HCT116 (cell line): ENCODE measurements around the gene KLRD1. TPM values are rescaled to one million over a fixed set of nuclear protein-coding genes. Genes with fewer than 3 reads are reported as not detected.
"Not testable (repeated sequence)": the region's sequence is repeated elsewhere in the genome, so short reads cannot be mapped to it uniquely, and the experiment has no call there.

Experiments used
- ATAC-seq: fragments of 200-7000 bp; cut with Tn5 transposase; 2 replicates; pipeline ENCODE4 v1.9.1; 2020; ENCODE audit warnings: mild to moderate bottlenecking, moderate library complexity
- BruUV-seq: library from RNA; stranded (reverse); fragments of 400-500 nt; replicated peaks from 2 replicates; lab custom pipeline; 2021; lab: Mats Ljungman, UMichigan
- CTCF ChIA-PET: fragments of 300-600 bp; sonication (Branson Sonifier 250); formaldehyde crosslinking; loops from one replicate; lab custom pipeline; 2021; ENCODE audit warnings: antibody characterized with exemption; lab: Charles Lee
- POLR2A ChIA-PET: fragments of 300-600, 350-600 bp; sonication (Branson Sonifier 250); formaldehyde crosslinking; loops from one replicate; lab custom pipeline; 2021; ENCODE audit warnings: antibody characterized with exemption; lab: Charles Lee
- RAD21 ChIA-PET, 2 experiments: fragments of 300-600 bp; sonication (Branson Sonifier 250); formaldehyde crosslinking; loops; one replicate each; lab custom pipeline; 2023; ENCODE audit warnings: low total read pairs in 2 of 2; ENCODE audit not compliant: uncharacterized antibody in 2 of 2, unreplicated experiment in 2 of 2, low non-redundant PET in 1 of 2; lab: Charles Lee
- DNase-seq: peaks from one replicate; pipeline ENCODE4 v3.0.0-alpha.2; 2010; ENCODE audit warnings: low read depth, low spot score
- H2AFZ ChIP-seq: fragments of 200-600 bp; shearing (Covaris generic), sonication (generic); 2 replicates; pipeline ENCODE4 v1.6.1; 2017; ENCODE audit warnings: low read depth, mixed run types, mixed read lengths, antibody characterized with exemption, low read length; ENCODE audit not compliant: poor library complexity, severe bottlenecking
- H3K27ac ChIP-seq: 2 replicates; pipeline ENCODE4 v1.5.1; 2012; ENCODE audit warnings: low read depth, low read length
- H3K27me3 ChIP-seq: fragments of 200-600 bp; sonication (generic); 2 replicates; pipeline ENCODE4 v1.6.1; 2016; ENCODE audit warnings: mixed run types, low read length, mixed read lengths; ENCODE audit not compliant: insufficient read depth
- H3K36me3 ChIP-seq, 2 experiments: fragments of 200-500 bp in 1 of 2; fragments of 200-600 bp in 1 of 2; sonication (Bioruptor generic) in 1 of 2; sonication (generic) in 1 of 2; 2 replicates each; pipeline versions ENCODE4 v1.5.1 to v1.6.1; 2014 to 2016; ENCODE audit warnings: low read length in 2 of 2, inconsistent platforms in 1 of 2, mixed read lengths in 1 of 2, mixed run types in 1 of 2; ENCODE audit not compliant: insufficient read depth in 2 of 2, control insufficient read depth in 1 of 2
- H3K4me1 ChIP-seq, 2 experiments: fragments of 200-600 bp in 1 of 2; sonication (generic) in 1 of 2; 2 replicates each; pipeline versions ENCODE4 v1.5.1 to v1.6.1; 2012 to 2017; ENCODE audit warnings: low read length in 2 of 2, inconsistent platforms in 1 of 2, mild to moderate bottlenecking in 1 of 2, mixed read lengths in 1 of 2, mixed run types in 1 of 2, moderate library complexity in 1 of 2; ENCODE audit not compliant: insufficient read depth in 2 of 2, control insufficient read depth in 1 of 2
- H3K4me2 ChIP-seq: fragments of 200-600 bp; sonication (generic); 2 replicates; pipeline ENCODE4 v1.6.1; 2017; ENCODE audit warnings: mixed run types, low read length, mixed read lengths
- H3K4me3 ChIP-seq, 2 experiments: fragments of 200-600 bp in 1 of 2; sonication (generic) in 1 of 2; replicated peaks in 1 of 2; 2 replicates each; pipeline ENCODE4 v1.5.1; 2011 to 2016; ENCODE audit warnings: low read length in 2 of 2, control low read depth in 1 of 2, low read depth in 1 of 2, mild to moderate bottlenecking in 1 of 2, mixed read lengths in 1 of 2, mixed run types in 1 of 2
- H3K79me2 ChIP-seq: fragments of 200-600 bp; sonication (generic); 2 replicates; pipeline ENCODE4 v1.6.1; 2017; ENCODE audit warnings: mild to moderate bottlenecking, mixed run types, low read length, moderate library complexity, mixed read lengths; ENCODE audit not compliant: insufficient read depth
- H3K9ac ChIP-seq: fragments of 200-600 bp; sonication (generic); 2 replicates; pipeline ENCODE4 v1.6.1; 2016; ENCODE audit warnings: low read length, mixed read lengths
- H3K9me2 ChIP-seq: fragments of 200-600 bp; sonication (generic), shearing (Covaris generic); 2 replicates; pipeline ENCODE4 v1.6.1; 2017; ENCODE audit warnings: mixed run types, mild to moderate bottlenecking, moderate library complexity; ENCODE audit not compliant: insufficient read depth
- H3K9me3 ChIP-seq, 2 experiments: fragments of 200-500 bp in 1 of 2; fragments of 200-600 bp in 1 of 2; sonication (Bioruptor generic) in 1 of 2; sonication (generic) in 1 of 2; 2 replicates each; pipeline ENCODE4 v1.6.1; 2014 to 2017; ENCODE audit warnings: low read length in 2 of 2, mixed read lengths in 2 of 2, inconsistent platforms in 1 of 2, low read depth in 1 of 2, mild to moderate bottlenecking in 1 of 2, mixed run types in 1 of 2, moderate library complexity in 1 of 2; ENCODE audit not compliant: control insufficient read depth in 1 of 2, insufficient read depth in 1 of 2
- H4K20me1 ChIP-seq: fragments of 200-600 bp; sonication (generic), shearing (Covaris generic); 2 replicates; pipeline ENCODE4 v1.6.1; 2017; ENCODE audit warnings: mixed run types, mild to moderate bottlenecking, moderate library complexity; ENCODE audit not compliant: insufficient read depth
- CEBPB ChIP-seq: IDR thresholded peaks from 2 replicates; pipeline ENCODE4 v1.6.1; 2012; ENCODE audit warnings: low read depth
- MAX ChIP-seq: IDR thresholded peaks from 2 replicates; pipeline ENCODE4 v1.6.1; 2012
- SP1 ChIP-seq: IDR thresholded peaks from 2 replicates; pipeline ENCODE4 v1.6.1; 2012; ENCODE audit warnings: low read depth
- intact Hi-C: fragments of 100-400 bp; cut with micrococcal nuclease; formaldehyde crosslinking; loops from 2 replicates; pipeline ENCODE4 v1.10.0; 2022
- total RNA-seq: library from RNA; stranded (reverse); gene quantifications from one replicate; pipeline ENCODE4 v1.2.1, GENCODE V29; 2021; ENCODE audit not compliant: unreplicated experiment

Gene KLRD1
- total RNA-seq, 1 experiment from 2014 or later: 0.27 TPM

GRCh38 chr12:10371893-10372535, 64.3 kb downstream of the KLRD1 start:
- H4K20me1 ChIP-seq, H3K9ac ChIP-seq, RAD21 ChIA-PET, H3K9me2 ChIP-seq, H3K27me3 ChIP-seq, H3K79me2 ChIP-seq, intact Hi-C loops, POLR2A ChIA-PET, H3K9me3 ChIP-seq, BruUV-seq, CTCF ChIA-PET, DNase-seq, H3K36me3 ChIP-seq, ATAC-seq: not testable (repeated sequence)
- Histone ChIP-seq H2AFZ (peak overlapping the region; percentile 54), H3K4me1 (peaks cover 14 to 19% of the 10 kb centered on the region in 2 experiments; a peak in 3 of 4 replicates), H3K27ac (peak overlapping the region; percentile 26), H3K4me2 (peak overlapping the region; percentile 31), H3K4me3 (peak overlapping the region in 1 of 2 experiments; percentile 15; a peak in 1 of 4 replicates)

DNA sequence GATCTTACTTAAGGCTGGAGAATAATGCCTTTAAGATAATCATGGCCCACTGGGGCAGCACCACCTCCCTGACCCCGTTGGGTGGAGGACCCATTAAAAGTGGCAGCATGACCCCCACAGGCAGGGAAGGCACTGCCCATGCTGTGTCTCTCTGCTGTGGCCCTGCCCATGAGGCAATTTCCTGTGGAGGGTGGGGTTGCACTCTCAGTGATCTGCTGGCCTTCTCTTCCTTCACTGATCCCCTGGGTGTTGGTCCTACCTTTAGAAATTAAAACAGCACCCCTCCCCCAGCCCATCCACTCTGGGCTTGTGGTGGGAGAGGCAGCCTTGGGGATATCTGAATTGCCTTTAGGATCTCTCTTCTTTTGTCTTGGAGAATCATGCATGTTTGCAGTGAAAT, 64.9 kb downstream of the KLRD1 start:
- H3K9me3 ChIP-seq: peaks cover 0 to 7% of the 10 kb centered on the region in 2 experiments; a peak in 2 of 4 replicates
- H3K4me2 ChIP-seq: peak overlapping the region; percentile 31
- ATAC-seq (peak; percentile 72), DNase-seq (no peak)
- H3K27ac ChIP-seq: peak overlapping the region; percentile 26
- H3K27me3 ChIP-seq: no peaks in the 10 kb centered on the region
- intact Hi-C loops: no loop called here
- no peaks in the 10 kb centered on the region for H3K9me2 ChIP-seq
- H3K9ac ChIP-seq: no peak overlapping the region
- no peaks in the 10 kb centered on the region for H3K79me2 ChIP-seq
- RAD21 ChIA-PET: no interaction called here
- H3K4me1 ChIP-seq: peaks cover 12 to 19% of the 10 kb centered on the region in 2 experiments; a peak in 3 of 4 replicates
- no TSS peak for BruUV-seq
- POLR2A ChIA-PET: no interaction called here
- H2AFZ ChIP-seq: peak overlapping the region; percentile 54
- CTCF ChIA-PET: interaction anchor here (0.6 kb wide), 1 partner anchor 363 kb away, joined by 3 read pairs; no protein-coding TSS in a partner anchor
- H3K4me3 ChIP-seq: peak overlapping the region in 1 of 2 experiments; percentile 15; a peak in 1 of 4 replicates
- no peak for TF ChIP-seq SP1
- peak; percentile 13; the same call in 1 of the 2 replicates for TF ChIP-seq MAX
- 0 out of 2 replicates have a peak, but pooled peaks have one; percentile 17 for TF ChIP-seq CEBPB
- H3K36me3 ChIP-seq: no peaks in the 10 kb centered on the region
- H4K20me1 ChIP-seq: no peaks in the 10 kb centered on the region
